GM19455 (cell line): ENCODE results near the gene NUTM2F.
"Not testable (repeated sequence)": the region's sequence is repeated elsewhere in the genome, so short reads cannot be mapped to it uniquely, and the experiment has no call there.

Experiments used
- ATAC-seq: cut with Tn5 transposase; IDR thresholded peaks from one replicate; pipeline ENCODE4 v1.9.1; 2021; ENCODE audit not compliant: unreplicated experiment

Gene NUTM2F

GRCh38 chr9:94315034-94315984 lies 13.1 kb downstream of the NUTM2F start:
- not testable (repeated sequence) for ATAC-seq

GRCh38 chr9:94303321-94303720 lies 25.1 kb downstream of the NUTM2F start:
- no peak for ATAC-seq

- ATAC-seq, result no peak
Measured at GRCh38 chr9:94302426-94302825, 26.0 kb downstream of the NUTM2F start.

- no peak for ATAC-seq
Measured at GRCh38 chr9:94301583-94301982, 26.9 kb downstream of the NUTM2F start.

- no peak for ATAC-seq
Measured at GRCh38 chr9:94300470-94301301, 27.8 kb downstream of the NUTM2F start.

GRCh38 chr9:94298949-94299599 lies 29.4 kb downstream of the NUTM2F start:
- no peak for ATAC-seq

- no peak for ATAC-seq
Measured at GRCh38 chr9:94289691-94290090, 38.8 kb downstream of the NUTM2F start.

- ATAC-seq, result no peak
Measured at GRCh38 chr9:94287877-94288513, 40.4 kb downstream of the NUTM2F start.

GRCh38 chr9:94286116-94286515 lies 42.3 kb downstream of the NUTM2F start:
- no peak for ATAC-seq

GRCh38 chr9:94281101-94281500 lies 47.3 kb downstream of the NUTM2F start:
- no peak for ATAC-seq

- no peak for ATAC-seq
Measured at GRCh38 chr9:94280409-94280989, 47.9 kb downstream of the NUTM2F start.

GRCh38 chr9:94277885-94278536 lies 50.4 kb downstream of the NUTM2F start:
- no peak for ATAC-seq

GRCh38 chr9:94277029-94277428 lies 51.4 kb downstream of the NUTM2F start:
- ATAC-seq, result not testable (repeated sequence)

- no peak for ATAC-seq
Measured at GRCh38 chr9:94270009-94270408, 58.4 kb downstream of the NUTM2F start.

GRCh38 chr9:94269264-94269663 lies 59.2 kb downstream of the NUTM2F start:
- ATAC-seq, result no peak
